Measurements from ENCODE around the gene RP2. TPM values are rescaled to one million over a fixed set of nuclear protein-coding genes. Genes with fewer than 3 reads are reported as not detected.

Gene RP2
- total and polyA plus RNA-seq, 9 of the 15 experiments (the other 6 are each of a cell fraction or from before 2014, with no cell fraction given), result 2.0 to 6.9 (median 3.5) TPM

DNA sequence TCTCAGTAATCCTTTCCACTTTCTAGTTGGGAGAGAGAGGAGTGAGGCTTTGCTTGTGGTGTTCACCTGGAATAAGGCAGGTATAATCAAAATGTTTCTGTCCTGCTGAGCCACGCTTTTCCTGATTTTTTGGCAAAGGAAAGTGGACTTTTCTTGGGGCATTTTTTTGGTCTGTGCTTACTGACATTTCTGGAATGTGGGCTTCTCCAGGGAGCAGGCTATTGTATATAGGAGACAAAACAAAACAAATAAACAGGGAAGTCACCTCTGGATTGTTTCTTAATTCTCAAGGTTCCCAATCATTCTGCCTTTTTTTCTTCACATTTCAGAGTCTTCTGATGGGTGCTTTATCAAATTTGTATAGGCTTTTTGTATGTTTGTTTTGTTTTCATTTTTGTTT is 25.7 kb upstream of the RP2 start:
- Histone ChIP-seq H3K79me2 (ENCODE audit: control insufficient read depth, insufficient read depth, low read length) (no peaks in the 10 kb centered on the region), H4K20me1 (replicated peaks; ENCODE audit: control insufficient read depth, insufficient read depth, low read length) (no peaks in the 10 kb centered on the region), H3K4me2 (ENCODE audit: insufficient read depth, low read length) (no peak overlapping the region), H3K4me1 (replicated peaks in 1 of 2; ENCODE audit: control insufficient read depth in 2 of 2, insufficient read depth in 2 of 2, low read length in 2 of 2) (no peaks in the 10 kb centered on the region), H2AFZ (ENCODE audit: low read depth, low read length) (no peak overlapping the region), H3K9me1 (ENCODE audit: control insufficient read depth, insufficient read depth, low read length) (no peaks in the 10 kb centered on the region), H3K4me3 (no peak overlapping the region), H3K27me3 (ENCODE audit: control insufficient read depth in 2 of 2, insufficient read depth in 2 of 2, low read length in 2 of 2) (no peaks in the 10 kb centered on the region), H3K9me3 (replicated peaks; ENCODE audit: control insufficient read depth, insufficient read depth, low read depth, low read length) (no peaks in the 10 kb centered on the region), H3K36me3 (ENCODE audit: control insufficient read depth, insufficient read depth, low read length) (no peaks in the 10 kb centered on the region), H3K9ac (ENCODE audit: insufficient read depth in 1 of 2, low read depth in 2 of 2, low read length in 2 of 2) (no peak overlapping the region), H3K27ac (ENCODE audit: extremely low read depth, low read depth, low read length) (no peak overlapping the region)
- DNase-seq (ENCODE audit: extremely low read depth in 1 of 4, low spot score in 3 of 4) (no peak), ATAC-seq (no peak), FAIRE-seq (no peak)
- intact Hi-C loops (cut with micrococcal nuclease) (no loop called here), in situ Hi-C loops (cut with MboI) (no loop called here)
- CTCF ChIA-PET (ENCODE audit: low intra/inter-chr PET ratio), result no interaction called here
- BruUV-seq (replicated peaks), result no TSS peak
- no peak for TF ChIP-seq TCFL5 (CRISPR knock-in tag; conservative IDR thresholded peaks at IDR 0.05)
- TF ChIP-seq FUS (optimal IDR thresholded peaks at IDR 0.05; ENCODE audit: low read depth, low read length), result no peak
- no peak for TF ChIP-seq MEF2A (IDR thresholded peaks at IDR 0.05; ENCODE audit: control insufficient read depth, low read depth, low read length)
- no peak for TF ChIP-seq CEBPG (CRISPR knock-in tag; IDR thresholded peaks at IDR 0.05)
- TF ChIP-seq CEBPG (tag; conservative IDR thresholded peaks at IDR 0.05 in 1 of 2, IDR thresholded peaks at IDR 0.05 in 1 of 2), result no peak
- TF ChIP-seq ZNF583 (CRISPR knock-in tag; IDR thresholded peaks at IDR 0.05), result no peak
- TF ChIP-seq, protein P1, sequence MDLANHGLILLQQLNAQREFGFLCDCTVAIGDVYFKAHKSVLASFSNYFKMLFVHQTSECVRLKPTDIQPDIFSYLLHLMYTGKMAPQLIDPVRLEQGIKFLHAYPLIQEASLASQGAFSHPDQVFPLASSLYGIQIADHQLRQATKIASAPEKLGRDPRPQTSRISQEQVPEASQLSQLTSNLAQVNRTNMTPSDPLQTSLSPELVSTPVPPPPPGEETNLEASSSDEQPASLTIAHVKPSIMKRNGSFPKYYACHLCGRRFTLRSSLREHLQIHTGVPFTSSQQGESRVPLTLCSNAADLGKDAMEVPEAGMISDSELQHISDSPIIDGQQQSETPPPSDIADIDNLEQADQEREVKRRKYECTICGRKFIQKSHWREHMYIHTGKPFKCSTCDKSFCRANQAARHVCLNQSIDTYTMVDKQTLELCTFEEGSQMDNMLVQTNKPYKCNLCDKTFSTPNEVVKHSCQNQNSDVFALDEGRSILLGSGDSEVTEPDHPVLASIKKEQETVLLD (IDR thresholded peaks at IDR 0.05), result no peak
- no peak for TF ChIP-seq TCF7 (IDR thresholded peaks at IDR 0.05; ENCODE audit: borderline replicate concordance)
- no peak for TF ChIP-seq NUFIP1 (IDR thresholded peaks at IDR 0.05; ENCODE audit: partially characterized antibody)
- no peak for TF ChIP-seq MAFG (tag; conservative IDR thresholded peaks at IDR 0.05)
- no peak for TF ChIP-seq ZNF146 (CRISPR knock-in tag; IDR thresholded peaks at IDR 0.05; ENCODE audit: unreplicated experiment)
- no peak for TF ChIP-seq EP300 (IDR thresholded peaks at IDR 0.05; ENCODE audit: low read length)
- no peak for TF ChIP-seq U2AF2 (optimal IDR thresholded peaks at IDR 0.05; ENCODE audit: low read depth, low read length)
- TF ChIP-seq, protein P2, sequence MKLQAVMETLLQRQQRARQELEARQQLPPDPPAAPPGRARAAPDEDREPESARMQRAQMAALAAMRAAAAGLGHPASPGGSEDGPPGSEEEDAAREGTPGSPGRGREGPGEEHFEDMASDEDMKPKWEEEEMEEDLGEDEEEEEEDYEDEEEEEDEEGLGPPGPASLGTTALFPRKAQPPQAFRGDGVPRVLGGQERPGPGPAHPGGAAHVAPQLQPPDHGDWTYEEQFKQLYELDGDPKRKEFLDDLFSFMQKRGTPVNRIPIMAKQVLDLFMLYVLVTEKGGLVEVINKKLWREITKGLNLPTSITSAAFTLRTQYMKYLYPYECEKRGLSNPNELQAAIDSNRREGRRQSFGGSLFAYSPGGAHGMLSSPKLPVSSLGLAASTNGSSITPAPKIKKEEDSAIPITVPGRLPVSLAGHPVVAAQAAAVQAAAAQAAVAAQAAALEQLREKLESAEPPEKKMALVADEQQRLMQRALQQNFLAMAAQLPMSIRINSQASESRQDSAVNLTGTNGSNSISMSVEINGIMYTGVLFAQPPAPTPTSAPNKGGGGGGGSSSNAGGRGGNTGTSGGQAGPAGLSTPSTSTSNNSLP (IDR thresholded peaks at IDR 0.05; ENCODE audit: borderline replicate concordance, low read depth, low read length), result no peak
- no peak for TF ChIP-seq ZNF764 (CRISPR knock-in tag; IDR thresholded peaks at IDR 0.05; ENCODE audit: low read depth)
- no peak for TF ChIP-seq SRSF1 (IDR thresholded peaks at IDR 0.05; ENCODE audit: low read depth, low read length)
- no peak for TF ChIP-seq RBM34 (IDR thresholded peaks at IDR 0.05; ENCODE audit: borderline replicate concordance, insufficient read depth, low read length)
- no peak for TF ChIP-seq BDP1 (IDR thresholded peaks at IDR 0.05; ENCODE audit: insufficient read depth, insufficient read length)
- POLR2A ChIA-PET, result no interaction called here
- 0% methylated on average over 1 of the region's 1 CpG for WGBS (ENCODE audit: insufficient coverage, low coverage, missing lambda C conversion rate)

Measured in K562 (cell line).